ENCODE results near the gene ARHGAP23.
"Not testable (repeated sequence)": the region's sequence is repeated elsewhere in the genome, so short reads cannot be mapped to it uniquely, and the experiment has no call there.

Gene ARHGAP23

GRCh38 chr17:38531761-38532160 lies 103.5 kb downstream of the ARHGAP23 start:
- not testable (repeated sequence) for H3K4me3 Mint-ChIP-seq, H3K4me1 Mint-ChIP-seq, H3K9me3 Mint-ChIP-seq, H3K36me3 Mint-ChIP-seq, ATAC-seq, H3K27ac Mint-ChIP-seq
- H3K27me3 Mint-ChIP-seq = peaks cover 84% of the 10 kb centered on the region

GRCh38 chr17:38532451-38532850 lies 104.2 kb downstream of the ARHGAP23 start:
- H3K4me1 Mint-ChIP-seq = no peaks in the 10 kb centered on the region
- H3K27ac Mint-ChIP-seq = no peak overlapping the region
- no peak for ATAC-seq
- H3K36me3 Mint-ChIP-seq = no peaks in the 10 kb centered on the region
- no peak overlapping the region for H3K4me3 Mint-ChIP-seq
- no peaks in the 10 kb centered on the region for H3K9me3 Mint-ChIP-seq
- peaks cover 86% of the 10 kb centered on the region for H3K27me3 Mint-ChIP-seq

GRCh38 chr17:38533241-38533640 lies 105.0 kb downstream of the ARHGAP23 start:
- Mint-ChIP-seq H3K27me3 (peaks cover 81% of the 10 kb centered on the region), H3K9me3 (no peaks in the 10 kb centered on the region), H3K4me3 (no peak overlapping the region), H3K4me1 (no peaks in the 10 kb centered on the region), H3K36me3 (no peaks in the 10 kb centered on the region), H3K27ac (no peak overlapping the region)
- no peak for ATAC-seq

- Mint-ChIP-seq H3K27me3 (peaks cover 75% of the 10 kb centered on the region), H3K9me3 (no peaks in the 10 kb centered on the region), H3K36me3 (no peaks in the 10 kb centered on the region), H3K4me1 (no peaks in the 10 kb centered on the region), H3K4me3 (no peak overlapping the region), H3K27ac (no peak overlapping the region)
- ATAC-seq = no peak
These were observed 105.7 kb downstream of the ARHGAP23 start for GRCh38 chr17:38533866-38534497.

- H3K9me3 Mint-ChIP-seq = no peaks in the 10 kb centered on the region
- H3K4me3 Mint-ChIP-seq = no peak overlapping the region
- no peaks in the 10 kb centered on the region for H3K36me3 Mint-ChIP-seq
- H3K4me1 Mint-ChIP-seq = no peaks in the 10 kb centered on the region
- ATAC-seq = no peak
- peaks cover 75% of the 10 kb centered on the region for H3K27me3 Mint-ChIP-seq
- H3K27ac Mint-ChIP-seq = no peak overlapping the region
These were observed 106.2 kb downstream of the ARHGAP23 start for GRCh38 chr17:38534498-38534885.

- H3K27ac Mint-ChIP-seq = no peak overlapping the region
- H3K9me3 Mint-ChIP-seq = no peaks in the 10 kb centered on the region
- no peaks in the 10 kb centered on the region for H3K4me1 Mint-ChIP-seq
- ATAC-seq = no peak
- no peak overlapping the region for H3K4me3 Mint-ChIP-seq
- H3K27me3 Mint-ChIP-seq = peaks cover 75% of the 10 kb centered on the region
- H3K36me3 Mint-ChIP-seq = no peaks in the 10 kb centered on the region
These were observed 107.6 kb downstream of the ARHGAP23 start for GRCh38 chr17:38535886-38536285.

- H3K4me1 Mint-ChIP-seq = no peaks in the 10 kb centered on the region
- no peak for ATAC-seq
- H3K9me3 Mint-ChIP-seq = no peaks in the 10 kb centered on the region
- no peaks in the 10 kb centered on the region for H3K36me3 Mint-ChIP-seq
- H3K27ac Mint-ChIP-seq = no peak overlapping the region
- H3K27me3 Mint-ChIP-seq = peaks cover 76% of the 10 kb centered on the region
- no peak overlapping the region for H3K4me3 Mint-ChIP-seq
These were observed 108.4 kb downstream of the ARHGAP23 start for GRCh38 chr17:38536661-38537060.

GRCh38 chr17:38538906-38539305 lies 110.6 kb downstream of the ARHGAP23 start:
- H3K27ac Mint-ChIP-seq = no peak overlapping the region
- H3K4me3 Mint-ChIP-seq = no peak overlapping the region
- no peaks in the 10 kb centered on the region for H3K4me1 Mint-ChIP-seq
- no peaks in the 10 kb centered on the region for H3K9me3 Mint-ChIP-seq
- H3K36me3 Mint-ChIP-seq = no peaks in the 10 kb centered on the region
- peaks cover 76% of the 10 kb centered on the region for H3K27me3 Mint-ChIP-seq
- ATAC-seq = no peak

GRCh38 chr17:38539386-38539785 lies 111.1 kb downstream of the ARHGAP23 start:
- H3K4me1 Mint-ChIP-seq = no peaks in the 10 kb centered on the region
- ATAC-seq = no peak
- no peak overlapping the region for H3K4me3 Mint-ChIP-seq
- peaks cover 76% of the 10 kb centered on the region for H3K27me3 Mint-ChIP-seq
- H3K36me3 Mint-ChIP-seq = no peaks in the 10 kb centered on the region
- H3K27ac Mint-ChIP-seq = no peak overlapping the region
- H3K9me3 Mint-ChIP-seq = no peaks in the 10 kb centered on the region

GRCh38 chr17:38540514-38541045 lies 112.3 kb downstream of the ARHGAP23 start:
- H3K27ac Mint-ChIP-seq = no peak overlapping the region
- no peaks in the 10 kb centered on the region for H3K36me3 Mint-ChIP-seq
- H3K4me3 Mint-ChIP-seq = no peak overlapping the region
- no peaks in the 10 kb centered on the region for H3K9me3 Mint-ChIP-seq
- no peaks in the 10 kb centered on the region for H3K4me1 Mint-ChIP-seq
- H3K27me3 Mint-ChIP-seq = peaks cover 74% of the 10 kb centered on the region
- ATAC-seq = no peak

GRCh38 chr17:38541281-38541680 lies 113.0 kb downstream of the ARHGAP23 start:
- H3K4me1 Mint-ChIP-seq = no peaks in the 10 kb centered on the region
- no peak for ATAC-seq
- no peaks in the 10 kb centered on the region for H3K9me3 Mint-ChIP-seq
- no peak overlapping the region for H3K27ac Mint-ChIP-seq
- H3K36me3 Mint-ChIP-seq = no peaks in the 10 kb centered on the region
- H3K27me3 Mint-ChIP-seq = peaks cover 67% of the 10 kb centered on the region
- H3K4me3 Mint-ChIP-seq = no peak overlapping the region

- H3K4me1 Mint-ChIP-seq = no peaks in the 10 kb centered on the region
- H3K27me3 Mint-ChIP-seq = peaks cover 72% of the 10 kb centered on the region
- H3K27ac Mint-ChIP-seq = no peak overlapping the region
- H3K36me3 Mint-ChIP-seq = no peaks in the 10 kb centered on the region
- H3K4me3 Mint-ChIP-seq = no peak overlapping the region
- no peaks in the 10 kb centered on the region for H3K9me3 Mint-ChIP-seq
- ATAC-seq = no peak
These were observed 114.0 kb downstream of the ARHGAP23 start for GRCh38 chr17:38542286-38542685.

GRCh38 chr17:38543403-38544174 lies 115.3 kb downstream of the ARHGAP23 start:
- no peaks in the 10 kb centered on the region for H3K9me3 Mint-ChIP-seq

GRCh38 chr17:38544175-38544838 lies 116.0 kb downstream of the ARHGAP23 start:
- no peaks in the 10 kb centered on the region for H3K4me1 Mint-ChIP-seq
- no peak for ATAC-seq
- peaks cover 84% of the 10 kb centered on the region for H3K27me3 Mint-ChIP-seq
- no peak overlapping the region for H3K27ac Mint-ChIP-seq
- no peaks in the 10 kb centered on the region for H3K9me3 Mint-ChIP-seq
- no peak overlapping the region for H3K4me3 Mint-ChIP-seq
- H3K36me3 Mint-ChIP-seq = no peaks in the 10 kb centered on the region

More at GRCh38 chr17:38543403-38544174, 115.3 kb downstream of the ARHGAP23 start:
- Mint-ChIP-seq H3K27me3 (peaks cover 79% of the 10 kb centered on the region), H3K4me1 (no peaks in the 10 kb centered on the region), H3K36me3 (no peaks in the 10 kb centered on the region), H3K27ac (no peak overlapping the region), H3K4me3 (no peak overlapping the region)
- no peak for ATAC-seq

GRCh38 chr17:38544839-38545209 lies 116.6 kb downstream of the ARHGAP23 start:
- Mint-ChIP-seq H3K27ac (no peak overlapping the region), H3K4me1 (no peaks in the 10 kb centered on the region), H3K36me3 (no peaks in the 10 kb centered on the region), H3K27me3 (peaks cover 84% of the 10 kb centered on the region), H3K4me3 (no peak overlapping the region), H3K9me3 (no peaks in the 10 kb centered on the region)
- no peak for ATAC-seq
